Gastrocnemius medialis (tissue), 4 donors: ENCODE results near the gene RRP12. TPM values are rescaled to one million over a fixed set of nuclear protein-coding genes. Genes with fewer than 3 reads are reported as not detected.

Experiments used
- ATAC-seq, 2 donors: fragments of 150-250 bp; one replicate each; pipeline ENCODE4 v1.9.1; 2016
- DNase-seq, 2 donors: peaks; one replicate each; pipeline ENCODE4 v3.0.0-alpha.2; 2019
- H3K27ac ChIP-seq, 4 donors: fragments of 200-600 bp; sonication (generic); 1 replicate in 1 of 4; 2 replicates in 3 of 4; pipeline ENCODE4 v1.5.1; 2016 to 2018; ENCODE audit warnings: mild to moderate bottlenecking in 2 of 4, moderate library complexity in 1 of 4
- H3K27me3 ChIP-seq, 3 donors: fragments of 200-600 bp; sonication (generic) in 2 of 3; 1 replicate in 1 of 3; 2 replicates in 2 of 3; pipeline versions ENCODE4 v1.5.1 to v1.6.0; 2016 to 2019; ENCODE audit warnings: mild to moderate bottlenecking in 1 of 3, moderate library complexity in 1 of 3
- H3K36me3 ChIP-seq, 2 donors: fragments of 200-600 bp; sonication (generic) in 1 of 2; one replicate each; pipeline ENCODE4 v1.5.1; 2017 to 2018
- H3K4me1 ChIP-seq, 2 donors: fragments of 200-600 bp; sonication (generic) in 1 of 2; one replicate each; pipeline ENCODE4 v1.5.1; 2016 to 2017; ENCODE audit warnings: mild to moderate bottlenecking in 2 of 2
- H3K4me3 ChIP-seq, 4 donors: fragments of 200-600 bp; sonication (generic) in 3 of 4; 1 replicate in 1 of 4; 2 replicates in 3 of 4; pipeline ENCODE4 v1.5.1; 2016 to 2019; ENCODE audit warnings: mild to moderate bottlenecking in 2 of 4
- H3K9me3 ChIP-seq, 3 donors: fragments of 200-600 bp; sonication (generic) in 2 of 3; 1 replicate in 1 of 3; 2 replicates in 2 of 3; pipeline ENCODE4 v1.5.1; 2016 to 2019
- CTCF ChIP-seq, 5 experiments: fragments of 450-650 bp in 3 of 5; fragments of 200-600 bp in 2 of 5; sonication (generic) in 2 of 5; IDR thresholded peaks in 4 of 5; conservative IDR thresholded peaks in 1 of 5; 1 replicate in 4 of 5; 2 replicates in 1 of 5; pipeline ENCODE4 v1.5.1; 2016 to 2019; ENCODE audit warnings: antibody characterized with exemption in 5 of 5, mild to moderate bottlenecking in 3 of 5, moderate library complexity in 3 of 5
- POLR2A ChIP-seq, 2 donors: fragments of 450-650 bp; IDR thresholded peaks; one replicate each; pipeline ENCODE4 v1.6.1; 2017; ENCODE audit warnings: antibody characterized with exemption in 2 of 2, mild to moderate bottlenecking in 2 of 2, moderate library complexity in 2 of 2
- in situ Hi-C, 4 donors: fragments of 200-750 bp; cut with MboI; loops; one replicate each; pipeline versions ENCODE4 v1.15.0 to v1.8.0; 2017; ENCODE audit warnings: low sequenced_read_pairs in 4 of 4
- intact Hi-C: fragments of 100-400 bp; cut with DNase I; formaldehyde crosslinking; loops from one replicate; pipeline ENCODE4 v1.15.1; 2023; ENCODE audit warnings: low total_unique reads
- total RNA-seq, 4 donors: library from RNA; depleted of rRNA; stranded (reverse); fragments of >200 nt; gene quantifications; one replicate each; pipeline versions ENCODE4 v1.1.0 to v1.2.3, GENCODE V29; 2016

The RRP12 gene
- total RNA-seq, 4 donors from 2014 or later = 41.9 to 61.4 (median 49.9) TPM

GRCh38 chr10:97331153-97331703 lies 69.9 kb downstream of the RRP12 start:
- no peak for DNase-seq
- peaks cover 30% of the 10 kb centered on the region in 2 donors for H3K4me1 ChIP-seq
- ATAC-seq = no peak
- no peaks in the 10 kb centered on the region for H3K9me3 ChIP-seq
- in situ Hi-C loops = loop anchor here in 1 of 4 donors (10.0 kb wide), 1 partner anchor 46 kb away; no protein-coding TSS in a partner anchor
- intact Hi-C loops = loop anchor here (5.0 to 10.0 kb wide), 2 partner anchors 39 to 496 kb away; partner anchors contain the start of genes ARHGAP19 and LCOR
- no peaks in the 10 kb centered on the region for H3K36me3 ChIP-seq
- no peak for TF ChIP-seq POLR2A (IDR thresholded peaks at IDR 0.05)
- no peak for TF ChIP-seq CTCF (IDR thresholded peaks at IDR 0.05 in 4 of 5, conservative IDR thresholded peaks at IDR 0.05 in 1 of 5)
- H3K4me3 ChIP-seq = peak overlapping the region in 3 of 4 donors; percentile 70 to 75 (median 72)
- peak overlapping the region in 3 of 4 donors; percentile 82 to 96 (median 83) for H3K27ac ChIP-seq
- H3K27me3 ChIP-seq = no peaks in the 10 kb centered on the region

- Histone ChIP-seq H3K36me3 (no peaks in the 10 kb centered on the region), H3K27me3 (no peaks in the 10 kb centered on the region), H3K4me1 (peaks cover 19 to 25% of the 10 kb centered on the region in 2 donors), H3K9me3 (no peaks in the 10 kb centered on the region), H3K27ac (no peak overlapping the region), H3K4me3 (no peak overlapping the region)
- intact Hi-C loops = loop anchor here (5.0 to 10.0 kb wide), 2 partner anchors 37 to 495 kb away; partner anchors contain the start of genes ARHGAP19 and LCOR
- TF ChIP-seq POLR2A (IDR thresholded peaks at IDR 0.05) (no peak), CTCF (IDR thresholded peaks at IDR 0.05 in 4 of 5, conservative IDR thresholded peaks at IDR 0.05 in 1 of 5) (no peak)
- in situ Hi-C loops = loop anchor here in 2 of 4 donors (5.0 to 10.0 kb wide), 2 partner anchors 45 to 47 kb away; no protein-coding TSS in a partner anchor
- no peak for DNase-seq
- ATAC-seq = no peak
These were observed 71.4 kb downstream of the RRP12 start for GRCh38 chr10:97329766-97330165.

GRCh38 chr10:97328646-97329453 lies 72.3 kb downstream of the RRP12 start:
- in situ Hi-C loops = loop anchor here in 1 of 4 donors (5.0 kb wide), 1 partner anchor 47 kb away; no protein-coding TSS in a partner anchor
- Histone ChIP-seq H3K4me3 (no peak overlapping the region), H3K27ac (no peak overlapping the region), H3K4me1 (peaks cover 19 to 25% of the 10 kb centered on the region in 2 donors), H3K36me3 (no peaks in the 10 kb centered on the region), H3K9me3 (no peaks in the 10 kb centered on the region), H3K27me3 (no peaks in the 10 kb centered on the region)
- no peak for TF ChIP-seq CTCF (IDR thresholded peaks at IDR 0.05 in 4 of 5, conservative IDR thresholded peaks at IDR 0.05 in 1 of 5)
- no peak for TF ChIP-seq POLR2A (IDR thresholded peaks at IDR 0.05)
- no peak for ATAC-seq
- no peak for DNase-seq
- intact Hi-C loops = no loop called here

GRCh38 chr10:97327348-97328294 lies 73.5 kb downstream of the RRP12 start:
- intact Hi-C loops = no loop called here
- Histone ChIP-seq H3K36me3 (no peaks in the 10 kb centered on the region), H3K4me1 (peaks cover 16 to 18% of the 10 kb centered on the region in 2 donors), H3K27me3 (no peaks in the 10 kb centered on the region), H3K9me3 (no peaks in the 10 kb centered on the region), H3K4me3 (no peak overlapping the region), H3K27ac (no peak overlapping the region)
- in situ Hi-C loops = loop anchor here in 1 of 4 donors (5.0 kb wide), 1 partner anchor 45 kb away; no protein-coding TSS in a partner anchor
- ATAC-seq = no peak
- no peak for TF ChIP-seq POLR2A (IDR thresholded peaks at IDR 0.05)
- no peak for TF ChIP-seq CTCF (IDR thresholded peaks at IDR 0.05 in 4 of 5, conservative IDR thresholded peaks at IDR 0.05 in 1 of 5)
- no peak for DNase-seq
